ENCODE data around the gene HMMR. TPM values are rescaled to one million over a fixed set of nuclear protein-coding genes. Genes with fewer than 3 reads are reported as not detected.

Gene HMMR
- total RNA-seq, 1 donor from 2014 or later: 38.5 TPM

DNA sequence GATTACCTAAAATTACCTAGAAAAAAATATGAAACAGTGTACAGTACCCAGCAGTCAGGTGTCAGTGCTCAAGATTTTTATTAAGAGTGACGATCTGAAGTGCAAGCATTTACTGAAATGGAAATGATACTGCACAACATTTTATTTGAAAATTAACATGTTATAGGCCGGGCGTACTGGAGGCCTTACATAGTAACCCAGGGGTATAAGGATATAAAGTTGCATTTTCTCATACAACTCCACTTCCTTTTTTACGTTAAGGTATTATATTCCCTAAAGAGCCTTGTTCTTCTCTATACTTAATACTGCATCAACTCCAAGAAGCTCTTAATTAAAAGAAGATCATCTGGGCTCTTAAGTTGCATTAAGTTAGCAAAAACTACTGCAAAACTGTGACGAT, 48.3 kb downstream of the HMMR start:
- H3K9me3 Mint-ChIP-seq: no peaks in the 10 kb centered on the region
- H3K27ac Mint-ChIP-seq (ENCODE audit: unreplicated experiment): no peak overlapping the region
- peak overlapping the region; percentile 80 for H3K4me3 Mint-ChIP-seq
- peaks cover 3% of the 10 kb centered on the region for H3K36me3 Mint-ChIP-seq (ENCODE audit: low read depth)
- peaks cover 4% of the 10 kb centered on the region for H3K27me3 Mint-ChIP-seq (ENCODE audit: low read depth)
- TF ChIP-seq, protein P1, sequence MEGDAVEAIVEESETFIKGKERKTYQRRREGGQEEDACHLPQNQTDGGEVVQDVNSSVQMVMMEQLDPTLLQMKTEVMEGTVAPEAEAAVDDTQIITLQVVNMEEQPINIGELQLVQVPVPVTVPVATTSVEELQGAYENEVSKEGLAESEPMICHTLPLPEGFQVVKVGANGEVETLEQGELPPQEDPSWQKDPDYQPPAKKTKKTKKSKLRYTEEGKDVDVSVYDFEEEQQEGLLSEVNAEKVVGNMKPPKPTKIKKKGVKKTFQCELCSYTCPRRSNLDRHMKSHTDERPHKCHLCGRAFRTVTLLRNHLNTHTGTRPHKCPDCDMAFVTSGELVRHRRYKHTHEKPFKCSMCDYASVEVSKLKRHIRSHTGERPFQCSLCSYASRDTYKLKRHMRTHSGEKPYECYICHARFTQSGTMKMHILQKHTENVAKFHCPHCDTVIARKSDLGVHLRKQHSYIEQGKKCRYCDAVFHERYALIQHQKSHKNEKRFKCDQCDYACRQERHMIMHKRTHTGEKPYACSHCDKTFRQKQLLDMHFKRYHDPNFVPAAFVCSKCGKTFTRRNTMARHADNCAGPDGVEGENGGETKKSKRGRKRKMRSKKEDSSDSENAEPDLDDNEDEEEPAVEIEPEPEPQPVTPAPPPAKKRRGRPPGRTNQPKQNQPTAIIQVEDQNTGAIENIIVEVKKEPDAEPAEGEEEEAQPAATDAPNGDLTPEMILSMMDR (conservative IDR thresholded peaks at IDR 0.05): no peak
- H3K4me1 Mint-ChIP-seq: peaks cover 57% of the 10 kb centered on the region
- no peak for DNase-seq (ENCODE audit: low read depth, low spot score)

DNA sequence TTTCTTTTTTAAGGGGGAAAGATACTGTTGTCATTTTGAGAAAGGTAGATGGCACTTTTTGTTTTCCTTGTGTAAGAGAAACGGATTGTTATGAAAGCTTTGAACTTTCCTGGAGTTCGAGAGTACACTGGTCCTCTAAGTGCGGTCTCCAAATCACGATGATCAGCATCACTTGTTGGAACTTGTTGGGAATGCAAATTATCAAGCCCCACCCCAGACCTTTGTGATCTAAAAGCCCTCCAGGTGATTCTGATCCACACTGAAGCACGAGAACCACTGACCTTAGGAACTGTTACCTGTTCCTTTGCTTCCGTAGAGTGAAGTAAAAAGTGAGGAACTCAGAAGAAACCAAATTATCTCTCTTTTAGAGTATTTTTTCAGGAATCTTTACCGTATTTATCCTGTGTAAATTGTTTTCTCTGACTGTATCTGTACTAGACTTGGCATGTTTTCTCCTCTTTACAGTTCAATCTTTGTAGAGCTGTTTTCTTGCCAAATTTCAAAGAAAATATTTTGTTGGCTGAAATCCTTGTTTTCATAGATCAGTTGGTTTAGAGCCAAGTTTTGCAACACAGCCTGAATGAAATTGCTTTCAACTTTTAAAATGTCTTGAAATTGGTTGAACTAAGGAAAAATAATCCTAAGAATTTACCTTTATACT, 49.0 kb downstream of the HMMR start:
- peak overlapping the region; percentile 80 for H3K4me3 Mint-ChIP-seq

DNA sequence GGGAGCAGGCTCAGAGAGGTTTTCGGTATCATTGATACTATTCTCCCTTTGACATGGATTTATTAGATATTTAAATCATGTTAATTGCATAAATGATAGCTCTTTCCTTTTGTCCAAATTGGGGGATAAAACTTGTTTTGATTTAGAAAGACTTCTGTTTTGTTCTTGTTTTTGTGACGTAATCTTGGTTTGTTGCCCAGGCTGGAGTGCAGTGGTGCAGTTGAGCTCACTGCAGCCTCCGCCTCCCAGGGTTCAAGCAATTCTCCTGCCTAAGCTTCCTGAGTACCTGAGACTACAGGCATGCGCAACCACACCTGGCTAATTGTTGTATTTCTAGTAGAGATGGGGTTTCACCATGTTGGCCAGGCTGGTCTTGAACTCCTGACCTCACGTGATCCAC, 52.1 kb downstream of the HMMR start:
- H3K27ac Mint-ChIP-seq (ENCODE audit: unreplicated experiment): no peak overlapping the region

More for the DNA sequence above, 49.0 kb downstream of the HMMR start:
- Mint-ChIP-seq H3K36me3 (ENCODE audit: low read depth) (peaks cover 3% of the 10 kb centered on the region), H3K9me3 (no peaks in the 10 kb centered on the region), H3K4me1 (peaks cover 57% of the 10 kb centered on the region), H3K27ac (ENCODE audit: unreplicated experiment) (no peak overlapping the region), H3K27me3 (ENCODE audit: low read depth) (peaks cover 4% of the 10 kb centered on the region)
- TF ChIP-seq, protein P1 (conservative IDR thresholded peaks at IDR 0.05): no peak
- DNase-seq (ENCODE audit: low read depth, low spot score): no peak

DNA sequence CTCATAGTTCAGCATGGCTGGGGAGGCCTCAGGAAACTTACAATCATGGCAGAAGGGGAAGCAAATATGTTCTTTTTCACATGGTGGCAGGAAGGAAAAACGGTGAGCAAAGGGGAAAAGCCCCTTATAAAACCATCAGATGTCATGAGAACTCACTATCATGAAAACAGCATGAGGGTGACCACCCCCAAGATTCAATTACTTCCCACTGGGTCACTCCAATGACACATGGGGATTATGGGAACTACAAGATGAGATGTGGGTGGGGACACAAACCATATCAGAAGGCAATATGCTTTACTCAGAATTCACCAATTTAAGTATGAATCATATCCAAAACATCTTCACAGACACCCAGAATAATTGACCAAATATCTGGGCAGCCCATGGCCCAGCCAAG, 64.7 kb downstream of the HMMR start:
- peaks cover 28% of the 10 kb centered on the region for H3K36me3 Mint-ChIP-seq (ENCODE audit: low read depth)
- no peaks in the 10 kb centered on the region for H3K27me3 Mint-ChIP-seq (ENCODE audit: low read depth)
- peaks cover 2% of the 10 kb centered on the region for H3K9me3 Mint-ChIP-seq
- TF ChIP-seq, protein P1 (conservative IDR thresholded peaks at IDR 0.05): no peak
- H3K4me3 Mint-ChIP-seq: no peak overlapping the region
- H3K27ac Mint-ChIP-seq (ENCODE audit: unreplicated experiment): no peak overlapping the region
- DNase-seq (ENCODE audit: low read depth, low spot score): no peak
- no peaks in the 10 kb centered on the region for H3K4me1 Mint-ChIP-seq

More for the DNA sequence above, 52.1 kb downstream of the HMMR start:
- DNase-seq (ENCODE audit: low read depth, low spot score): no peak
- H3K4me1 Mint-ChIP-seq: peaks cover 33% of the 10 kb centered on the region
- no peaks in the 10 kb centered on the region for H3K27me3 Mint-ChIP-seq (ENCODE audit: low read depth)
- no peak overlapping the region for H3K4me3 Mint-ChIP-seq
- H3K9me3 Mint-ChIP-seq: no peaks in the 10 kb centered on the region
- TF ChIP-seq, protein P1 (conservative IDR thresholded peaks at IDR 0.05): no peak
- peaks cover 4% of the 10 kb centered on the region for H3K36me3 Mint-ChIP-seq (ENCODE audit: low read depth)

DNA sequence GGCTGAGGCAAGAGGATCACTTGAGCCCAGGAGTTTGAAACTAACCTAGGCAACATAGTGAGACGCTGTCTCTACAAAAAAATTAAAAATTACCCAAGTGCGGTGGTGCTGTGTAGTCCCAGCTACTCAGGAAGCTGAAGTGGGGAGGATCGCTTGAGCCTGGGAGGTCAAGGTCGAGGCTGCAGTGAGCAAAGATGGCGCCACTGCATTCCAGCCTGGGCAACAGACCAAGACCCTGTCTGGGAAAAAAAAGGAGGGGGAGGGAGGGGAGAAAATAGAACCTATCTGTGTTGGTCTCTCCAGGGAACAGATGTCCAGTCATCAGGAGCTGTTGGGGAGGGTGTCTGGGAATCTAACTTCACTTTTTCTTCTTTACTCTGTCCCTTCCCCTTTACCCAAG, 69.3 kb downstream of the HMMR start:
- Mint-ChIP-seq H3K36me3 (ENCODE audit: low read depth) (peaks cover 11% of the 10 kb centered on the region), H3K4me1 (peaks cover 19% of the 10 kb centered on the region), H3K9me3 (no peaks in the 10 kb centered on the region), H3K27ac (ENCODE audit: unreplicated experiment) (no peak overlapping the region), H3K27me3 (ENCODE audit: low read depth) (peaks cover 17% of the 10 kb centered on the region), H3K4me3 (no peak overlapping the region)
- no peak for DNase-seq (ENCODE audit: low read depth, low spot score)
- TF ChIP-seq, protein P1 (conservative IDR thresholded peaks at IDR 0.05): no peak

Data from neural crest cell (in vitro differentiated cells).